ENCODE data around the gene CBX1. TPM values are rescaled to one million over a fixed set of nuclear protein-coding genes. Genes with fewer than 3 reads are reported as not detected.
A peak's percentile ranks its signal among the peaks of the same experiment; 100 is the strongest.
"Not testable (repeated sequence)": the region's sequence is repeated elsewhere in the genome, so short reads cannot be mapped to it uniquely, and the experiment has no call there.

Gene CBX1
- total RNA-seq, 1 donor from 2014 or later = 41.9 TPM

DNA sequence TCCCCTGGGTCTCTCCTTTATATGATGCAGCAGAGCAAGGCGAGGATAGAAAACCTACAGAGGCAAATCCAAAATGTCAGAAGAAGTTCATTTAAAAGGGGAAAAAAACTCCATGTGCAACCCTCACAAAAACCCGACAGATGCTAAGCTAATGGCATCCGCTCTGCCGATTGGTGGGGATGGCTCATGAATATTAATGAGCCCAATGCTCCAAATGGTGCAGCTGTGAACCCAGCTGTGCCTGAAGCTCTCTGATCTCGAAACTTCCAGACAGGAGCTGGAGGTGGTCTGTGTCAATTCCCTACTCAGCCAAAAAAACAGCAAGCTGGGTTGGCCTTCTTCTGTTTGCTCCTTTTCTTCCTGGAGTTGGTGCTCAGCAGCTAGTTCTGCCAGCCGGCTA lies 21.8 kb upstream of the CBX1 start:
- no peak for DNase-seq (ENCODE audit: low spot score)

DNA sequence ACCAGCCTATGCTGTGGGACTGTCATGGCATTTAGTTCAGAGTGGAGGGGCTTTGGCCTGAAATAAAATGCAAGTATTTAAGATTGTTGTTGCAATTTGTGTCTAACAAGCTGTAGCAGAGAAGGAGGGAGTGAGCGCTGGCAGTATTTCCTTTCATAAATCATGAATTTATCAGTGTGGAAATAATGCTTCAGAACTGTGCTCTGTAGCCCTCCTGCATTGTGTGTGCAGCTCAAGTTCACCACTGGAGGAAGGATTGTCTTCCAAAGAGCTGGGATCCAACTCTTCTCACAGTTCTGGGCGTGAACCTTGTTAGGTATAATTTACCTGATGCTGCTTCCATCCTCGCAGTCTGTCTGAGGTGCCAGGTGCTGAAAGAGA lies 21.4 kb upstream of the CBX1 start:
- no peak for DNase-seq (ENCODE audit: low spot score)

DNA sequence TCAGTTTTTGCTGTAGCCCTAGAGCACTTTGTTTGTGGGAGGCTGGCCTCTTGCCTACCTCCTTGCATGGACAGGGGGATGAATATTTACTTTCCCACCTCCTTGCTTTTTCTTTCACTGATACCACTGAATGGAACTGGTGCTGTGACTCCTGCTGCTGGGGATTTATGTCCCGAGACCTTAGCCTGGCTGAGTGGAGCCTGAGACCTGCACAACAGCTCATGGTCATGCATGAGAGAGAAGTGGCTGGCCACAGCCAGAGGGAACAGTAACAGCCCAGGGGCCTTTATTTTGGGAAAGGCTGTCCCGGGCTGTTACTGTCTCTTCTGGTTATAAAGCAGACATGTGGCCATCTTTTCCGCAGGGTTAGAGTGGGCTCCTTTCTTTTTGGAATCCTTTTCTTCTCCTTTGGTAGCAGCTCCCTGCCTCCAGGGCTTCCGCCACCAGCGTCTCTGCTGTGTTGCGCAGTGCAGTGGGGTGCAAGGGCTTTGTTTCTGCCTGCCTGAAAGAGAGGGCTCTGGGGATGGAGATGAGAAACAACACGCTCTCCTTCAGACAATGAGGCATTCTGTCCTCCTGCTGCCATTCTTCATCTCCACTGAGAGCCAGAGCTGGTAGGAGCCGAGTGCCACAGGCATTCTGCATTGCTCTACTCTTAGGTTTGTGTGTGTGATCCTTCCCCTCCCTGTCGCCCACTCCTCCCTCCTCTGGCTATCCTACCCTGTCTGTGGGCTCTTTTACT lies 20.8 kb upstream of the CBX1 start:
- no peak for DNase-seq (ENCODE audit: low spot score)

DNA sequence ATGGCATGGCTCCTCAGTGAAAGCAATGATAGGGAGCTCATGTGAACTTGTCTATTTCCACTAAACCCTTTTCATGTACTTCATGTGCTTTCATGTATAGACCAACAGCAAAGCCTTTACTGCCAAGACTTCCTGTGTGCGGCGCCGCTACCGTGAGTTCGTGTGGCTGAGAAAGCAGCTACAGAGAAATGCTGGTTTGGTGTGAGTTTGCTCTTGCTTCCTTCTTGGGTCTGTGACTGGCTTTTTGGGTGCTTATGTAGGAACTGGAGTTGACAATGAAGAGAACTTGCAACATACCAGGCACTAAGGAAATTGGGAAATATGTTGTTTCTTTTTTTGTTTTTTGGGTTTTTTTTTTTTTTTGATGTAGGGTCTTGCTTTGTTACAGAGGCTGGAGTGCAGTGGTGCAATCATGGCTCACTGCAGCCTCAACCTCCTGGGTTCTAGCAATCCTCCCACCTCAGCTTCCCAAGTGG lies 12.0 kb upstream of the CBX1 start:
- DNase-seq (ENCODE audit: low spot score) = peak; percentile 12

DNA sequence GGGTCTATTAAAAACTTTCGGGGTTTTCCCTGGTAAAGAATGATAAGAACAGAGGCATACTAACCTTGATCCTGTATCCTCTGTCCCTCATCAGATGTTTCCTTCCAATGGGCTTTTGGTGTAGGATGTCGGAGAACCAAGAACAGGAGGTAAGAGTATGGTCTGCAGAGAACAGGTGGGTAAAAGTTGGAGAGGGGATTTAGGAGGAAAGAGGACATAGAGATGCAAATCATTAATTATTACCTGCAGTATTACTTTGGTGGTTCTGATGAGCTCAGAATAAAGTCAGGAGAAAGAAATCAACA lies 10.6 kb upstream of the CBX1 start:
- DNase-seq (ENCODE audit: low spot score) = no peak

DNA sequence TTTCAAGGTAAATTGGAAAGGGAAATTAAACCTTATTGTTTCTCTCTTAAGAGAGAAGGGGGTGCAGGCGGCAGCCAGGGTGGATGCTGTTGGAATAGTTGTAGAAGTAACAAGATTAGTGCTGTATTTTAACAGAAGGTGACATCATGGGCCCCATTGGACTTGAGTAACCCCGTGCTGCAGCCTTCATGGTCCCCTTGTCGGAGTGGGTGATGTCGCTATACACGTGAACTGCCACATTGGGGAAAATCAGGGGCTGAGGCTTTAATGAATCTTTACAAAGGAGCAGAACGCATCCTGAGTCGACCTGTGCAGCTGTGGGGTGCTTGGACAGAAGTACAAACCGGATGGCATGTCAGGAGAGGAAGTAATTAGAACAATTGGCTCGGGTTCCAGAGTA lies 9.5 kb upstream of the CBX1 start:
- DNase-seq (ENCODE audit: low spot score) = no peak

DNA sequence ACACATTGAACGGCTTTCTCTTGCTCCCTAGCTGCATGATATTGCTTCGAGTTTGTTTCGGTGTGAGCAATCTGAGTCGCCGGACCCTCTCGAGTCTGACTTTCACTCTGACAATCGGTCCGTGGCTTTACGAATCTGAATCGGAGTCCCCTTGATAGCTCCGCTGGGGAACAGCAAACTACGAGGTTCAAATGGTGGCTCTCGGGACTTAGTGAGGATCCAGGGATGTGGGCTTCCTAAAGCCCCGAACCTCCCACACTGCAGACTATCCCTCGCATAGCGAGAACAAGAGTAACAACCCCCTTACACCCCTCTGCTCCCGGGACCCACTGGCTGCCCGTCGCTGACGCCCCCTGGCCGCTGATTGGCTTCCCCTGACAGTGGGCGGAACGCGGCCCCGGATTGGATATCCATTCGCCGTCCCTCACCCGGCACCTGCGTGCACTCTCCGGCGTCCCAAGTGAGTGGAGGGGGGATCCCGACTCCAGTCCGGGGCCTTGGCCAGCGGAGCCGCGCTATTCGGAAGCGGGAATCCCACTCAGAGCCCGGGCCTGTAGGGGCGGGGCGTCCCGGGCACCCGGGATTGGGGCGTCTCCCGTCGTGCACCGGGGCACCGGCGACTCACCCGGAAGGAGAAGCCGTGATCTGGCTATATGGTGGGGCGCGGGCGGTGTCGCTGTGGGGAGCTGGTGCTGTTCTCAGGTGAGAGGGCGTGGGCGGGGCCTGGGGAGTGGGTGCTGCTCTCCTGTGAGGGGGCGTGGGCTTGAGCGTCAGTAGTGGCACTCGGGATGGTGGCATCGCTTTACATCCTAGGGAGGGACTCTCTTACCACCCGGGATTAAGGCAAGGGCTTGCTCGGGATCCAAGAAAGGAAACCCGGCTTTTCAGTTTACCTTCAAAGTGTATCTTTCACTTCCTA lies 6.1 kb upstream of the CBX1 start, which contains the start of gene SNX11:
Gene SNX11 (plus strand): TSS at position 630 of the 919 bp plus-strand sequence. CDS start 4,278 bp downstream, outside the sequence.
- DNase-seq (ENCODE audit: low spot score) = peak; percentile 85

DNA sequence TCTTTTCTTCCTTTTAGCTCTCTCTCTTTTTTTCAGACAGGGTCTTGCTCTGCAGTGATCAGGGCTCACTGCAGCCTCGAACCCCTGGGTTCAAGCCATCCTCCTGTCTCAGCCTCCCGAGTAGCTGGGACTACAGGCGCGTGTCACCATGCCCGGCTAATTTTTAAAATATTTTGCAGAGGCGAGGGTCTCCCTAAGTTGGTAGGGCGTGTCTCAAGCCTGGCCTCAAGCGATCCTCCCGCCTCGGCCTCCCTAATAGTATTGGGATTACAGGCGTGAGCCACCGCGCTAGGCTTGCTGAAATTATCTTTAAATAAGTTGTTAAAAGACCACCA lies 5.5 kb upstream of the CBX1 start:
- DNase-seq (ENCODE audit: low spot score) = no peak

DNA sequence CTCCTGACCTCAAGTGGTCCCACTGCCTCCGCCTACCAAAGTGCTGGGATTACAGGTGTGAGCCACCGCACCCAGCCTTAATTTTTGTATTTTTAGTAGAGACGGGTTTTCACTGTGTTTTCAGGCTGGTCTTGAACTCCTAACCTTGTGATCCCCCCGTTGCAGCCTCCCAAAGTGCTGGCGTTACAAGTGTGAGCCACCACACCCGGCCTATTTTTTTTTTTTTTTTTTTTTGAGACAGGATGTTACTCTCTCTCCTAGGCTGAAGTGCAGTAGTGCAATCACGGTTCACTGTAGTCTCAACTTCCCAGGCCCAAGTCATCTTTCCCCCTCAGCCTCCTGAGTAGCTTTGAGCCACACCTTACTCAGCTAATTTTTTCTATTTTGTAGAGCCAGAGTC lies 3.2 kb upstream of the CBX1 start:
- no peak for DNase-seq (ENCODE audit: low spot score)

DNA sequence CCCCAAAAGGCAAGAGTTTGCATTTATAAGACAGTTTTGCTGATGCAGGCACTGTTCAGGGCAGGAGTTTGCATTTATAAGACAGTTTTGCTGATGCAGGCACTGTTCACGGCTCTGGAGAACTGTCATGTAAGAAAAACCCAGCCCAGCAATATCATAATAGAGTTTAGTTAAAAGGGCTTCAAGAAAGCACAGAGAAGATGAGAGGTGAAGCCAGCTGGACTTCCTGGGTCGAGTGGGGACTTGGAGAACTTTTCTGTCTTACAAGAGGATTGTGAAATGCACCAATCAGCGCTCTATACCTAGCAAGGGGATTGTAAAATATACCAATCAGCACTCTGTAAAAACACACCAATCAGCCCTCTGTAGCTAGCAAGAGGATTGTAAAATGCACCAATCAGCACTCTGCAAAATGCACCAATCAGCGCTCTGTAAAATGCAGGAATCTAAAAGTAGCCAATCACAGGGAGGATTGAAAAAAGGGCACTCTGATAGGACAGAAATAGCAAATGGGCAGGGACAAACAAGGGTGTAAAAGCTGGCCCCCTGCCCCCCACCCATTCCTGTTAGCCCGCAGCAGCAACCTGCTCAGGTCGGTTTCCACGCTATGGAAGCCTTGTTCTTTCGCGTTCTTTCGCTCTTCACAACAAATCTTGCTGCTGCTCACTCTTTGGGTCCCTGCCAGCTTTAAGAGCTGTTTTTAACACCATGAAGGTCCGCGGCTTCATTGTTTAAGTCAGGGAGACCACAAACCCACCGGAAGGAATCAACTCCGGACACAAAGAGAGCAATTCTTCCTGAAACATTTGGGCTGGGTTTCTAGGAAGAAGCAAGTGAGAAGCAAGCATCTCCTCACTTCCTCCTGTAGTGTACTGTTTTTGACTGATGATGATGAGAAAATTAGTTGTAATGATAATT lies 1.8 kb upstream of the CBX1 start:
- no peak for DNase-seq (ENCODE audit: low spot score)

DNA sequence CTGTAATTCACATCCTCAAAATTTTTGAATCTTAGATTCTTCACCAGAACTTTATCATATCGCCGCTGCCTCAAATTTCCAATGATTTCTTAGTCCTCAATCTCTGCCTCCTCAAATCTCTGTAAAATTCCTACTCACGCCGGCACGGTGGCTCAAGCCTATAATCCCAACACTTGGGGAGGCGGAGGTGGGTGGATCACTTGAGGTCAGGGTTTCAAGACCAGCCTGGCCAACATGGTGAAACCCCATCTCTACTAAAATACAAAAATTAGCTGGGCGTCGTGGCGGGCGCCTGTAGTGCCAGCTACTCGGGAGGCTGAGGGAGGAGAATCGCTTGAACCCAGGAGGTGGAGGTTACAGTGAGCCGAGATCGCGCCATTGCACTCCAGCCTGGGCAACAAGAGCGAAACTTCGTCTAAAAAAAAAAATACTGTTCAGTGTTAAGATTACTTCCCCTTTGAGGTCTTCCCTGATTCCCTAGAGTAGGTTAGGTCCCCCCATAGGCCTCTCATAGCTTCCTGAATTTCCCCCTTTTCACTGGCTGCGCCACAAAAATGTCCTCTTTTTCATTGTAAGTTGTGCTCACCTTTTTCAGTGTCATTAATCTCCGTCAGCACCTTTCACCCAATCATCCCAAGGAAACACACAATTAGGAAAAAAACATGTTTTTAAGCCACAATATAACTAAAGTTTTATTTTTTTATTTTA lies 919 bp upstream of the CBX1 start:
- no peak for DNase-seq (ENCODE audit: low spot score)

DNA sequence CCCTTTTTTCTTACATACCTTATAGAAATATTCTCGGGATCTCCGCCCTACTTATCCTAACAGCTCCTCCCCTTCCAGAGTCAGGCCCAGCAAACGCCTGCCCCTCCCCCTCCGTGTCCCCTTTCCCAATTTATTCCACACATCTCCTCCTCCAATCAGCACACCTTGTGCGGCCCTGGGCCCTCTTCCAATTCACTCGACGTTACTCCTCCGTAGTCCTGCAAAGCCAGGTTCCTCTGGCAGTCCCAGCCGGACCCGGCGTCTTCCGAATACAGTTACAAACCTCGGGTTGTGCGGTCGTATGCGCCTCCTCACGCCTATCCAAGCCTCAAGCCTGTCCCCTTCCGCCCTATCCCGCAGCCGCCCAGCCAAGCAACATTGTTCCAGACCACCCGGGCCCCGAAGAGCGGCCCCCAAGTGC lies 677 bp downstream of the CBX1 start:
- DNase-seq (ENCODE audit: low spot score) = peak; percentile 11

DNA sequence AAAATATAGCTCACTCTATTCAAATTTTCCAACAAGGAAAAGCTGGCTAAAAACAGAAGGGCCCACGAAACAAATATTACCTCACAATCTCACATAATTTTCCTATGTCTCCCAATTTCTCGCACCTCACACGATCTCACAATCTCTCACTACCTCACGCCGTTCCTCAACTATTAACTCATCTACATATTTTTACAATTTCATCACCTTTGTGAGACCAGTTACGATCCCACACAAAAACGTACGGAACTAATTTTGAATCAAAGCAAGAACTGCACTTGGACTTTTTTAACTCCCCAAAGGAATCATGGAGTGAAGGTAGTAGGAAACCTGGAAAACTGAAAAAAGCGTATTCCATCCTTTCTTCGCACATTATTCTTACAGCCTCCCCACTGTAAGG lies 1.1 kb downstream of the CBX1 start:
- no peak for DNase-seq (ENCODE audit: low spot score)

DNA sequence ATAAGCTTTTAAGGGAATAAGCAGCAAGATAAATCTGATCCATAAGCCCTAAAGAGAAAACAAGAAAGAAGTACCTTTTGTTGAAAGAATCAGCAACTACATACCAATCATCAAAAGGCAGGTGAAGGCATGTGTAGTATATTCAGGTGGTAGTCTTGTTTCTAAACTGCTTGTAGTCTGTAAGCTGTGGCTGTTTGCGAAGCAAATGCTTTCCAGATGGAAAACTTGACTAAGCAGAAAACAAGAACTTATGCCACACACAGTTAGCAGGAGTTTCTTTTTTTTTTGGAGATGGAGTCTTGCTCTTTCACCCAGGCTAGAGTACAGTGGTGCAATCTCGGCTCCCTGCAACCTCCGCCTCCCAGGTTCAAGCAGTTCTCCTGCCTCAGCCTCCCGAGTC lies 5.7 kb downstream of the CBX1 start:
- no peak for DNase-seq (ENCODE audit: low spot score)

DNA sequence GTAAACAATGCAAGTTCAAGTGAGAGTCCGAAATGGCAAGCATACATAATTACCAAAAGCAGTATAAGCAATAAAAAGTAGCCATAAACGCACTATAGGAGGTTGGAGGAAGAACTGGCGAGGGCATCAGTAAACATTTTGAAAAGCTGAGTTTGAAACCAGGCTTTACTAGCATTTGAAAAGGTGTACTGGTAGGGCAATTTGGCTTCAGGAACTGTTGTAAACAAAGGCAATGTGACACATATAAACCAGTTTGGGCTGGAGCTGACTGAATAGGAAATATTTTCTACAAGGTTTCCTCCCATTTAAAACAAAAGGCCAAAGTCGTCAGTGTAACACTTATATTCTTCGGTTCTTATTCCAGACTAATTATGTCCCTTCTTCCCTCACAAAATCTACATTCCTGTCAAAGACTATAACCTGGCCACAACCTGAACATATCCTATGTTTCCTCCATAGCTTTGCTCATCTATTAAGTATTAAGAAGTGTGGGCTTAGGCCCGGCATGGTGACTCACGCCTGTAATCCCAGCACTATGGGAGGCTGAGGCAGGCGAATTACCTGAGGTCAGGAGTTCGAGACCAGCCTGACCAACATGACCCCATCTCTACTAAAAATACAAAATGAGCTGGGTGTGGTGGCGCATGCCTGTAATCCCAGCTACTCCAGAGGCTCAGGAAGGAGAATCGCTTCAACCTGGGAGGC lies 7.8 kb downstream of the CBX1 start:
- DNase-seq (ENCODE audit: low spot score) = no peak

DNA sequence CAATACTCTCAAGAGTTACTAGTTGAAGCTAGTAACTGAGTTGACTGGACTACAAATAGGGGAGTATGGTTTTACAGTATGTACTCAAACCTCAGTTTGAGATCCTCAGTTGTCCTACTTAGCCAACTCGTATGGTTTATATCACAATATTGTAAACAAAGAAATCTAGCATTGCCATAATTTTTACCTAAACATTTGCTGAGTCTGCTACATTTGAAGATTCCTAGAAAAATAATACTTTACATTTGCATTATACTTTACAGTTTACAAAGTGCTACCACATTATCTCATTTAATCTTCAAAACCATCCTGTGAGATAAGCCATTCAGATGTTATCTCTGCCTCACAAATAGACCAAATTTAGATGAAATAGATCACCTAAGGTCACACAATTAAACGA lies 16.3 kb downstream of the CBX1 start:
- DNase-seq (ENCODE audit: low spot score) = no peak

DNA sequence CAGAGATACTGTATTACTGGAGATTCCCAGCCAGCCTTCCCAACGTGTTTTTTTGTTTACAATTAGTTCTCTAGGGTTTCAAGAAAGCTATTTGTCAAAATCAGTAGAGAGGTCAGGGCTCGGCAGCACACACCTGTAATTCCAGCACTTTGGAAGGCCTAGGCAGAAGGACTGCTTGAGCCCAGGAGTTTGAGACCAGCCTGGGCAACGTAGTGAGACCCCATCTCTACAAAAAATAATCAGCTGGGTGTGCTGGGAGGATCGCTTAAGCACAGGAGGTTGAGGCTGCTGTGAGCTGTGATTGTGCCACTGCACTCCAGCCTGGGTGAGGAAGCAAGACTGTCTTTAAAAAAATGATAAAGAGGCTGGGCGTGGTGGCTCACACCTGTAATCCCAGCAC lies 19.4 kb downstream of the CBX1 start:
- no peak for DNase-seq (ENCODE audit: low spot score)

DNA sequence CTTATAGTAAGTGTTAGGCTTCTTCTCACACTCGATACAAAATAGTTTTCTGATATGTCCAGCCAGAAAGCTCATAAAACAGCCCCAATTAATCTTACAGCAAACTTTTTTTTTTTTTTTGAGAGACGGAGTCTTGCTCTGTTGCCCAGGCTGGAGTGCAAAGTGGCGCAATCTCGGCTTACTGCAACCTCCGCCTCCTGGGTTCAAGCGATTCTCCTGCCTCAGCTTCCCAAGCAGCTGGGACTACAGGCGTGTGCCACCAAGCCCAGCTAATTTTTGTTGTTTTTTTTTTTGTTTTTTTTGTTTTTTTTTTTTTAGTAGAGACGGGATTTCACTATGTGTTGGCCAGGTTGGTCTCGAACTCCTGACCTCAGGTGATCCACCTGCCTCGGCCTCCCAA lies 24.1 kb downstream of the CBX1 start:
- not testable (repeated sequence) for DNase-seq (ENCODE audit: low spot score)

DNA sequence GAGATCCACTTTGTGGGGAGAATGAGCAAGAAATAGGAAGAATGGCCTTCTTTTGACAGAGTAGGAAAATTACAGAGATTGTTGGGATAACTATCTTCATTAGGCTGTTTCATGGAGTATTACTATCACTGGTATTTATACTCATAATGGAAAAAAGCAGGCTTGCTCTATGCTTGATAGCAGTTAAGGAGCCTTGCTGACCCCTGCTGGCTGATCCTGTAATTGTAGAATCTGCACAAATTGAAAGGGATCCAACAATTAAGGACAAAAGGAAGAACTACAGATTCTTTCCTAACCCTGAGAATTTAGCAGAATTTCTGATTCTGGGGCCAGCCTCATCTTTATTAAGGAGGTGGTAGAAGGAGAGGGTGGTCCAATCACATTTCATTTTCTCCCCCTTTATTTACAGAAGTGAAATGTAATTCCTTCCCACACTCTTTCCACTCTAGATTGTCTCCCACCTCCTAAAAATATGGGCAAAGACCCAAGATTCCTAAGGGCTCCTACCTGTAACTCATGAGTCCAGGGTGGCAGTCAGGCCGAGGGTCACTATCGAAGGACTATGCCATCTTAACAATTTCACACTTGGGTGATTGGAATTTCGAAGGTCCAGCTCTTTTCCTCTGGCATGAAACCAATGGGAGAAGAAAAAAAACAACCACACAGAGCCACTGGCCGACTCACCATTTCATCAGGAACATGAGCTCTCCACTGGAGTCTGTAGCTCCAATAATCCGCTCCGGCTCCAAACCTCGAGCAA lies 26.8 kb downstream of the CBX1 start:
- peak; percentile 86 for DNase-seq (ENCODE audit: low spot score)

DNA sequence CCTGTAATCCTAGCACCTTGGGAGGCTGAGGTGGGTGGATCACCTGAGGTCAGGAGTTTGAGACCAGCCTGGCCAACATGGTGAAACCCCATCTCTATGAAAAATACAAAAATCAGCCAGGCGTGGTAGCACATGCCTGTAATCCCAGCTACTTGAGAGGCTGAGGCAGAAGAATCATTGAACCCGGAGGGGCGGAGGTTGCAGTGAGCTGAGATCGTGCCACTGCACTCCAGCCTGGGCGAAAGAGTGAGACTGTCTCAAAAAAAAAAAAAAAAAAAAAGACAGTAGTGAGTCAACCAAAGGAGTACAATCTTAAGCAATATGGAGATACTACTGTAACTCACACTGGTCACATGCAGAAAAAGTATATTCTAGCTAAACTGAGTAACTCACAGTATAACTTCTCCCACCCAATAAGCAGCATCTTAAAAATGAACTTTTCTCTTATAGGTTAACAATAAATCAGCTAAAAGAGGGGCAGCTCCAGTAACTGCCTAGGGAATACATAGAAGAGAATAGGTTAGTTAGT lies 27.6 kb downstream of the CBX1 start:
- DNase-seq (ENCODE audit: low spot score) = not testable (repeated sequence)
